HepG2 (cell line): ENCODE results near the gene GMEB2. TPM values are rescaled to one million over a fixed set of nuclear protein-coding genes. Genes with fewer than 3 reads are reported as not detected.

Experiments
- ATAC-seq: fragments of 200-7000 bp; cut with Tn5 transposase; 3 replicates; pipeline ENCODE4 v1.9.1; 2020; ENCODE audit warnings: mild to moderate bottlenecking, moderate library complexity
- BruUV-seq: library from RNA; stranded (reverse); fragments of 400-500 nt; replicated peaks from 2 replicates; lab custom pipeline; 2021; lab: Mats Ljungman, UMichigan
- CTCF ChIA-PET: fragments of 300-600 bp; formaldehyde crosslinking; extraction: SDS; loops from one replicate; lab custom pipeline; 2021; ENCODE audit warnings: low total read pairs, inconsistent platforms, low intra/inter-chr PET ratio; lab: Yijun Ruan, JAX
- POLR2A ChIA-PET: fragments of 350-600 bp; sonication (Branson Sonifier 250); formaldehyde crosslinking; loops from one replicate; lab custom pipeline; 2020; ENCODE audit warnings: antibody characterized with exemption, inconsistent platforms; lab: Yijun Ruan, JAX
- DNase-seq: peaks from one replicate; pipeline ENCODE4 v3.0.0-alpha.2; 2015; ENCODE audit warnings: low spot score
- FAIRE-seq: peaks from 3 replicates; lab custom pipeline; 2011; peaks lifted over from hg19 to GRCh38; lab: Jason Lieb, UNC
- H2AFZ ChIP-seq: one replicate; pipeline ENCODE4 v1.6.1; 2011; ENCODE audit warnings: low read length, inconsistent platforms
- H3K27ac ChIP-seq: fragments of 300-600 bp; 3 replicates; pipeline ENCODE4 v1.8.0; 2011; ENCODE audit warnings: mixed run types, mild to moderate bottlenecking, mixed read lengths, low read length, inconsistent platforms; ENCODE audit not compliant: insufficient read depth; ENCODE audit errors: extremely low read length
- H3K27me3 ChIP-seq, 2 experiments: fragments of 200-600 bp in 1 of 2; 2 replicates in 1 of 2; 3 replicates in 1 of 2; pipeline versions ENCODE4 v1.6.0 to v1.8.0; 2011; ENCODE audit warnings: low read length in 2 of 2, mild to moderate bottlenecking in 2 of 2, moderate library complexity in 2 of 2, inconsistent platforms in 1 of 2; ENCODE audit not compliant: insufficient read depth in 2 of 2, control insufficient read depth in 1 of 2
- H3K36me3 ChIP-seq, 2 experiments: fragments of 200-600 bp in 1 of 2; replicated peaks in 1 of 2; 2 replicates in 1 of 2; 3 replicates in 1 of 2; pipeline versions ENCODE4 v1.5.1 to v1.8.0; 2011; ENCODE audit warnings: low read length in 2 of 2, inconsistent platforms in 1 of 2; ENCODE audit not compliant: insufficient read depth in 2 of 2, control insufficient read depth in 1 of 2
- H3K4me1 ChIP-seq: 2 replicates; pipeline ENCODE4 v1.5.1; 2012; ENCODE audit warnings: low read length, inconsistent platforms; ENCODE audit not compliant: insufficient read depth
- H3K4me2 ChIP-seq: 2 replicates; pipeline ENCODE4 v1.6.0; 2011; ENCODE audit warnings: low read depth, low read length, inconsistent platforms
- H3K4me3 ChIP-seq, 3 experiments: fragments of 200-600 bp in 1 of 3; sonication (generic), shearing (Covaris generic) in 1 of 3; replicated peaks in 1 of 3; 2 replicates each; pipeline ENCODE4 v1.5.1; 2011 to 2016; ENCODE audit warnings: low read length in 3 of 3, inconsistent platforms in 2 of 3, low read depth in 2 of 3, mild to moderate bottlenecking in 2 of 3, control low read depth in 1 of 3, mixed read lengths in 1 of 3; ENCODE audit not compliant: insufficient read depth in 1 of 3
- H3K79me2 ChIP-seq: one replicate; pipeline ENCODE4 v1.6.1; 2011; ENCODE audit warnings: low read length, inconsistent platforms; ENCODE audit not compliant: insufficient read depth
- H3K9ac ChIP-seq: 2 replicates; pipeline ENCODE4 v1.6.0; 2011; ENCODE audit warnings: mild to moderate bottlenecking, low read depth, low read length, inconsistent platforms; ENCODE audit not compliant: insufficient read depth
- H3K9me3 ChIP-seq: 2 replicates; pipeline ENCODE4 v1.5.1; 2012; ENCODE audit warnings: mild to moderate bottlenecking, low read length
- H4K20me1 ChIP-seq: 2 replicates; pipeline ENCODE4 v1.6.0; 2011; ENCODE audit warnings: inconsistent platforms, mild to moderate bottlenecking, low read length, moderate library complexity; ENCODE audit not compliant: insufficient read depth
- CBX1 ChIP-seq: IDR thresholded peaks from one replicate; pipeline ENCODE4 v1.6.1; 2016; ENCODE audit warnings: antibody characterized with exemption, low read depth
- MAFK ChIP-seq, 2 experiments: IDR thresholded peaks in 1 of 2; conservative IDR thresholded peaks in 1 of 2; 2 replicates each; pipeline ENCODE4 v1.6.1; 2011; ENCODE audit warnings: improper control_type of control experiment in 2 of 2, low read length in 2 of 2
- MXD1 ChIP-seq: sonication (generic); formaldehyde crosslinking; IDR thresholded peaks from 2 replicates; pipeline ENCODE4 v1.4.0; 2020; ENCODE audit warnings: mild to moderate bottlenecking, missing genetic modification reagents
- NPAS2 ChIP-seq: sonication (generic); formaldehyde crosslinking; IDR thresholded peaks from 2 replicates; pipeline ENCODE4 v1.8.0; 2022; ENCODE audit warnings: mild to moderate bottlenecking, missing genetic modification reagents, borderline replicate concordance
- RFX5 ChIP-seq: IDR thresholded peaks from 2 replicates; pipeline ENCODE4 v1.6.1; 2011; ENCODE audit warnings: low read depth, low read length, improper control_type of control experiment
- WGBS: methylation state at CpG from one replicate; pipeline ENCODE4 v1.1.6; 2017; ENCODE audit warnings: low lambda C conversion rate; 5-methylcytosine and 5-hydroxymethylcytosine counted together
- in situ Hi-C: cut with HindIII; loops from 2 replicates; pipeline ENCODE4 v1.10.0; 2017; ENCODE audit warnings: low pct_unique_long_range_greater_than_20kb; ENCODE audit not compliant: extremely low pct_ligation_motif_present
- intact Hi-C: fragments of 100-400 bp; cut with micrococcal nuclease; formaldehyde crosslinking; loops from one replicate; pipeline ENCODE4 v1.10.0; 2022; ENCODE audit not compliant: unreplicated experiment
- polyA plus RNA-seq, 8 experiments: library from polyadenylated mRNA; depleted of rRNA in 3 of 8; stranded (reverse) in 7 of 8; unstranded in 1 of 8; fragments of >200 nt; fragmentation: Illumina TruSeq in 4 of 8; extraction: Trizol in 4 of 8; gene quantifications; 2 replicates each; pipeline versions ENCODE4 v1.2.1 to v1.2.3, GENCODE V29; 2011 to 2016; ENCODE audit warnings: low read depth in 4 of 8, missing spikeins in 1 of 8, mixed read lengths in 1 of 8; ENCODE audit not compliant: insufficient read depth in 1 of 8
- total RNA-seq, 5 experiments: library from RNA; depleted of rRNA; stranded (reverse); fragments of >200 nt; fragmentation: Illumina TruSeq; extraction: Trizol; gene quantifications; 2 replicates each; pipeline ENCODE4 v1.2.3, GENCODE V29; 2016; ENCODE audit warnings: low read depth in 1 of 5
- TF ChIP-seq, protein P1 (sequence below): sonication (generic); formaldehyde crosslinking; IDR thresholded peaks from 2 replicates; pipeline ENCODE4 v1.9.0; 2022; ENCODE audit warnings: low read depth, missing genetic modification reagents

The GMEB2 gene
- total and polyA plus RNA-seq, 2 of the 13 experiments (the other 11 are each of a cell fraction or from before 2014, with no cell fraction given), result 10.6 to 12.4 TPM

DNA sequence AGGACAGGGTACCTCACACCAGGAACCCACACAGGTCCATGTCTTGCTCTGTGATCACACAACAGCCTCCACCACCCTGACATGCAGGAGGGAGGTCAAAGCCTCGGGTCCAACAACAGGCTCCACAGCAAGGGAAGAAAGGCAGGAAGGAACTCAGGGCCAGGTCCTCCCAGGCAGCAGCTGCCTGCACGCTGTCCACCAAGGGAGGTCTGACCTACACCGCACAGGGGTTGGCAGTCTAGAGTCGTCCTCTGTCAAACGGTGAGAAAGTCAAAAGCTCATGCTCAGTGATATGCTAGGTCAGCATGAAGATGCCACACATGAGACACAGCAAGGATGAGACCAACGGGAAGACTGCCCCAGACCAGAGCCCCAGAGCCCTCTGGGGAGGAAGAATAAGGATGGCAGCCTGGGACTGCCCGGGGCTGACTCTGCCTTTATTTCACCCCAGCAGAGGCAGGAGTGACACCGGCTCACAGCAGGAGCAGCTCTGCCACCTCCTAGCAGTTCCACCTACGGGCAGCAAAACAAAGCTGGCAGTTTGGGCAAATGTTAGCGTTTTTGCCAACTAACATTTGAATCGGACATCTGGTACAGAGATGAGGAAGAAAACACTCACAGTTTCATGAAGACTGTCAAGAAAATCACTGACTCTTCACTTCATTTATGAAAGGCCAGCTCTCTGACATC, 8.5 kb downstream of the GMEB2 start:
- peaks cover 8% of the 10 kb centered on the region; the same call in 1 of the 2 replicates for H3K9me3 ChIP-seq
- CTCF ChIA-PET, result no interaction called here
- BruUV-seq, result no TSS peak
- in situ Hi-C loops (no loop called here), intact Hi-C loops (no loop called here)
- H3K4me2 ChIP-seq, result no peak overlapping the region
- no peak overlapping the region for H3K4me3 ChIP-seq
- H3K36me3 ChIP-seq, result peaks cover 21 to 54% of the 10 kb centered on the region in 2 experiments
- no peak overlapping the region for H3K27ac ChIP-seq
- TF ChIP-seq MXD1 (CRISPR knock-in tag) (0 out of 2 replicates have a peak, but pooled peaks have one; percentile 25), NPAS2 (CRISPR knock-in tag) (peak; percentile 32; the same call in 1 of the 2 replicates), RFX5 (no peak), CBX1 (no peak), MAFK (conservative IDR thresholded peaks at IDR 0.05 in 1 of 2, IDR thresholded peaks at IDR 0.05 in 1 of 2; ENCODE audit: low read length in 2 of 2) (peak; percentile 33 to 36; a peak in 2 of 4 replicates)
- TF ChIP-seq, protein P1, sequence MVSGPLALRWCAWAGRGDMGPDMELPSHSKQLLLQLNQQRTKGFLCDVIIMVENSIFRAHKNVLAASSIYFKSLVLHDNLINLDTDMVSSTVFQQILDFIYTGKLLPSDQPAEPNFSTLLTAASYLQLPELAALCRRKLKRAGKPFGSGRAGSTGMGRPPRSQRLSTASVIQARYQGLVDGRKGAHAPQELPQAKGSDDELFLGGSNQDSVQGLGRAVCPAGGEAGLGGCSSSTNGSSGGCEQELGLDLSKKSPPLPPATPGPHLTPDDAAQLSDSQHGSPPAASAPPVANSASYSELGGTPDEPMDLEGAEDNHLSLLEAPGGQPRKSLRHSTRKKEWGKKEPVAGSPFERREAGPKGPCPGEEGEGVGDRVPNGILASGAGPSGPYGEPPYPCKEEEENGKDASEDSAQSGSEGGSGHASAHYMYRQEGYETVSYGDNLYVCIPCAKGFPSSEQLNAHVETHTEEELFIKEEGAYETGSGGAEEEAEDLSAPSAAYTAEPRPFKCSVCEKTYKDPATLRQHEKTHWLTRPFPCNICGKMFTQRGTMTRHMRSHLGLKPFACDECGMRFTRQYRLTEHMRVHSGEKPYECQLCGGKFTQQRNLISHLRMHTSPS, result no peak
- TF ChIP-seq, all 625 proteins: peak for 3
- peaks cover 27% of the 10 kb centered on the region for H3K79me2 ChIP-seq
- POLR2A ChIA-PET, result interaction anchor here (0.7 to 0.9 kb wide), 2 partner anchors 9 kb away, joined by 3 to 4 read pairs; partner anchors contain the start of gene GMEB2
- H3K9ac ChIP-seq, result no peak overlapping the region
- DNase-seq (no peak), ATAC-seq (no peak; the same call in 2 of the 3 replicates), FAIRE-seq (no peak)
- peaks cover 4% of the 10 kb centered on the region; the same call in 1 of the 2 replicates for H3K4me1 ChIP-seq
- H4K20me1 ChIP-seq, result no peaks in the 10 kb centered on the region
- H3K27me3 ChIP-seq, result no peaks in the 10 kb centered on the region
- no peak overlapping the region for H2AFZ ChIP-seq
- WGBS, result 96% methylated on average over 11 of the region's 11 CpGs
